Daoy (cell line): Measurements from ENCODE around the gene SLC9A7. TPM values are rescaled to one million over a fixed set of nuclear protein-coding genes. Genes with fewer than 3 reads are reported as not detected.
A peak's percentile ranks its signal among the peaks of the same experiment; 100 is the strongest.

Experiments
- DNase-seq: peaks from one replicate; pipeline ENCODE4 v3.0.0-alpha.2; 2015; ENCODE audit warnings: low read depth
- total RNA-seq: library from RNA; depleted of rRNA; stranded (reverse); fragments of >200 nt; shearing (Covaris generic); gene quantifications from 2 replicates; pipeline ENCODE4 v1.2.3, GENCODE V29; 2014

Gene SLC9A7
- total RNA-seq, 1 experiment from 2014 or later: 13.1 TPM

DNA sequence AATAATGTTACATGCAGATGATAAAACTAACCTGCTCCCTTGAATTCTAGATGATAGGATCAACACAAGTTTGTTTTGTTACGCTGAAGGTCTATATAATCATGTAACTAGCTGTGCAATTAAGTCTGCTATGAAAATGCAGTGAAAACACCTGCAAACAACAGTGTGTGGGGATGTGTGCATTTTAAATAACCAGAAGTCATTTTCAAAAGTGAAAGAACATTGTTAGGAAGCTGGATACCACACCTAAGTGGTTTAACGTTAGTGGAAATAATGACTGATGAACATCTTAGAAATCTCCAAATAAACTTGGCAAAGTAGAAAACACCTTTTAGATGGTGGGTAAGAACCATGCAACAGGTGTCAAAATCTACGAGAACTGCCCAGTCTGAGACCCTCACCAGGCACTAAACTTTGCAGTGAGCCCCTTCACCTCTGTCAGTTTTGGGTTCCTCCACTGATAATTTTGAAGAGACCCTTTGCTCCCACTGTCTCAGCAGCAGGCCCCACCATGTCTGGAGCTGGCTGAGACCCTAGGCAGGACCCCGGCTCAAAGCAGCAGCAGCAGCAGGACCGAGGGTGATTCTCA is 148.8 kb downstream of the SLC9A7 start:
- DNase-seq: no peak

DNA sequence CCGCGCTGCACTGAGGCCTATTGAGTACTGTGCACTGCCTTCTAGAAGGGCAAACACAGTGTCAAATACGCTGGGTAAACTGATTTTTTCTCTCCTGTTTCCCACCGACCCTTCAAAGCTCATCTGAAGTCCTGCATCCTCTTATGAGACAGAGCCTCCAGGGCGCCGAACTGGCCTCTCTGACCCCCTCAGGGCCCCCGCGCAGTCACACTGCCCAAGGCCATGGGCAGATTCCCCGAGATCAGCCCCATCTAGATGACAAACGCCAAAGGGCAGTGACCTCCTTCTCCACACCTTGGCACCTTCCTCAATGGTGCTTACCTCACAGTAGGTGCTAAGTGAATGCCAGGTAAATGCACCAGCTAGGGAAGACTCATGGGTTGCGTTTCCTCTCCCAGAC is 151.0 kb downstream of the SLC9A7 start:
- DNase-seq: no peak

DNA sequence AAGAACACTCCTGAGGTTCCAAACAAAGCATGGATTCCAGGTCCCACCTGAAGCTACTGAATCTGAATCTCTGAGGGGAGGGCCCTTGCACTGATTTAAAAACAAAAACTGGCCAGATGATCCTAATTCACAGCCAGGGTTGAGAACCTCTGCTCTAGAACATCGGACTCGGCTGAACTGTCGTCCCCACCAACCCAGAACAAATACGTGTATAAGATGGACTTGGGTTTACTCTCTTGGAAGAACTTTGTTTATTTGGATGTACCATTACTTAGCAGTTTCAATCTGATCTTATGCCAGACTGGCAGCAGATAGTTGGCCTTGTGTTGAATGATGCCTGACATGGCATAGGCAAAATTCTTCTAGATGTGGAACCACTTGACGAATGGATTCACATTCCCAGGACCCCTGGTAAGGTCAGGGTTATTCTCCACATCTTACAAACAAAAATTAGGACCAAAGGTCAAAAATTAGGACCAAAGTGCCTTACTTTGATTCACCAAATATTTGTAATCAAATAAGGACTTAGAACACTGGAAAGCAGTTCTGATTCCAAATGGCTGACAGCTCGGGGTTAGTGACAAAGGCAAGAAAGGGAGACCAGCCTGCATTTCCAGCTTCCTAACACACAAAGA is 156.3 kb downstream of the SLC9A7 start:
- no peak for DNase-seq

DNA sequence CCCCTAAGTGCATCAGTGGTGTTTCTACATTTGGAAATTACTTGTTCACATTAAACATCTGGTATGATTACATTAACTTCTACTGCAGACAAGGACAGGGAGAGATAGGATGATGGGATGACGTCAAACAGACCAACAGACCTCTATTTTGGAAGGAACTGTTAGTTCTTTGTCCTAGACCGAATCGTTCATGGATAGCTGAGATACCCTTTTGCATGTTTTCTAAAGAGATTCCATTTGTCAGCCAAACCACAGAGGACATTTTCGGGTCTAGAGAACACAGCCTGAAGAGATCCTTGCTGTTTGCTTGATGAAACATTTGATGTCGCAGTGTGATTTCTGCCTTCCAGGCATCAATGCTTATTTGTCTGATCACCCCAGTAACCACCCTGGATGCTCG is 157.6 kb downstream of the SLC9A7 start:
- DNase-seq: no peak

DNA sequence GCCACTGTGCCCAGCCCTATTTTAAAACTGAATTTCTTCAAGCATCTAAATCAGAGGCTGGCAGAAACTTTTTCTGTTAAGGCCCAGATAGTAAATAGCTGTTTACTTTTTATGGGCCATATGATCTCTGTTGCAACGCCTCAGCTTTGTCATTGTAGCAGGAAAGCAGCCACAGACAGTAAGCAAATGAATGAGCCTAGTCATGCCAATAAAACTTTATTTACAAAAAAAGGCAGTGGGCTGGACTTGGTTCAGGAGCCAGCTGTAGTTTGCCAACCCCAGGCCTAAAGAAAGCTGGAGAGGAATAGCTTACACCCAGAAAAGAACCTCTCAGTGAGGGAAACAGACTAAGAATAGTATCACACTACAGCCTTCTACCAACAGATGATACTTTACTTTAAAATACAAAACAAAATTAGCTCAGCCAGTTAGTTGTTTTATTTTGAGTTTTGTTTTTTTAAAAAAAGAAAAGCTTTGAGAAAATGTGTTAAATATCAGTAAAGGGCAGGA is 159.8 kb downstream of the SLC9A7 start:
- no peak for DNase-seq

DNA sequence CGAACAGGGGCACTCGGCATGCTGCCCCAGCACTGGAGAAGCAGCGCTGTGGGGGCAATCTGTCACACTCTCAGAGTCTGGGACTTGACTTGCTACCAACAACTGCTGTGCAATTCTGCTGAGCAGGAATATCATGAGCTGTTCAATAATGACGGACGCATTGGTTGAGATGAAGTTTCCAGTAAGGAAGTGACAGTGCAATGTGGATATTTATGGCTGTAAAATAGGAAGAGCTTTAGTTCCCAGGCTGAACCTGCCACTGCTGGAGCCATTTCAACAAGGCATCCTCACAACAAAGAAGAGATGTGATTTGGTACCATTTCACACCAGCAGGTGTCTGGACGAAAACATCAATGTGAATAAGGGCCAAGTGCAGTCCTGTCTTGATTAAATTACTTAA is 161.1 kb downstream of the SLC9A7 start:
- no peak for DNase-seq

DNA sequence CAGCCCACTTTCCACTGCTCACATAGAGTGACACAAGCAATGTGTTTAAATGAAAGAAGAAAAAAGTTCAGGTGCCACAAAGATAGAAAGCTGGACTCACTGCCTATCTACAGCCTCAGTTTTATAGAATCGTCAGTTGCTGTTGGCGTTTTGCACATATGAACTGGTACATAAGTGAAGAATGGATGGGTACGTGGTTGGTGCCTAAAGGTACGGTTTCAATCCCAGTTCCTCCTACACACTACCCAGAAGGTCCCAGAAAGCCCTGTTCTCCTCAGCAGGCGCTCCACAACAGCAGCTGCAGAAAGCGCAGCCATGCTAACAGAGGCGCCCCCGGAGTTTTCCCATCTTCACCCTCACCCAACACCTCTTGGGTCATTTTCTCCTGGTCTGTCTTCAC is 161.7 kb downstream of the SLC9A7 start:
- DNase-seq: no peak

DNA sequence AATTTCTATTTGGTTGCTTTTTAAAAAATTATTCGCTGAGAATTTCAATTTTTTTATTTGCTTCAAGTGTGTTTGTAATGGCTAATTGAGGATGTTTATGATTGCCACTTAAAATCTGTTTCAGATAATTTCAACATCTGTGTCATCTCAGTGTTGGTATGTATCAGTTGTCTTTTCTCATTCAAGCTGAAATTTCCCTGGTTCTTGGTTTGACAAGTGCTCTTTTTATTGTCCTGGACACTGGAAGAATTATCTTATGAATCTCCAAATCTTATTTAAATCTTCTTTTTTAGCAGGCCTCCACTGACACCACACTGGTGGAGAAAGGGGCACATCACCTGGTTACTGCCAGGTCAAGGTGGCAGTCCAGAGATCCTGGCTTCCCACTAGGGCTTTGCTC is 163.8 kb downstream of the SLC9A7 start:
- DNase-seq: no peak

DNA sequence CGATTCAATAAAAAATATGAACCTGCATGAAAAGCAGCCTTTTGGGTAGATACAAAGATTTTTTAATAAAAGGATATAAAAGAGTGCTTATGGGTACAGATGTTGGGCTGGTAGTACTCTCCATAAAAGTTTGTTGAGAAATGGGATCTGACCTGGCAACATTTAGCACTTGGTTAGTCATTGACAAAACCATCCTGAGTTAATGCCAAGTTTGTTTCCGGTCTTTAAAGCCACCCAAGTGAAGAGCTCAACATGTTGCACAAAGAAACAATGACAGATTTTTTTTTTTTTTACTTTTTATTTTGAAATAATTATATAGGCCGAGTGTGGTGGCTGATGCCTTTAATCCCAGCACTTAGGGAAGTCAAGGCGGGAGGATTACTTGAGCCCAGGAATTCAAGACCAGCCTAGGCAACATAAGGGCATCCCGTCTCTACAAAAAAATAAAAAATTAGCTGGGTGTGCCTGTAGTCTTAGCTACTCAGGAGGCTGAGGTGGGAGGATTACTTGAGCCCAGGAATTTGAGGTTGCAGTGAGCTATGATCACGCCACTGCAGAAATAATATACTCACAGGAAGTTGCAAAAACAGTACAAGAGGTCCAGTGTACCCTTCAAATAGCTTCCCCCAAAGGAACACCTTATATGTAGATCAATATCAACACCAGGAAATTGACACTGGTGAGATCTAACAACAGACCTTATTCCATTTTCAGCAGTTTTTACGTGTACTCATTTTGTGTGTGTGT is 168.8 kb downstream of the SLC9A7 start:
- DNase-seq: peak; percentile 35

DNA sequence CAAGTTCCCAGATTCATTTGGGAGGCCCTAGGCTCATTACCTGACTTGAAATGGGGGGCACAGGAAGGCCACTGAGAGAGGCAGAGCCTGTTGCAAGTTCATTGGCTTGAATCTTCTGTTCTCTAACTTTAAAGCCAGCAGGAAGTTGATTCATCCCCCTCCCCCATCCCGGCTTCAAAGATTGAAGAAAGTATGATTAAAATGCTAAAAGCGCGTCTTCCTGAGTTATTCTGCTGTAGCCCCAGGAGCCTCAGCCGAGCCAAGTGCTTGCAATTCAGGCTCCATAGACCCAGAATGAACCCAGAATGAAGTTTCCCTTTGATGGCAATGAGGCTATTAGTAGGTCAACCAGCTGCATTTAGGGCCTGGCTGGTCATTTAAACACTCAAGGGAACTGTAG is 170.7 kb downstream of the SLC9A7 start:
- DNase-seq: peak; percentile 12

DNA sequence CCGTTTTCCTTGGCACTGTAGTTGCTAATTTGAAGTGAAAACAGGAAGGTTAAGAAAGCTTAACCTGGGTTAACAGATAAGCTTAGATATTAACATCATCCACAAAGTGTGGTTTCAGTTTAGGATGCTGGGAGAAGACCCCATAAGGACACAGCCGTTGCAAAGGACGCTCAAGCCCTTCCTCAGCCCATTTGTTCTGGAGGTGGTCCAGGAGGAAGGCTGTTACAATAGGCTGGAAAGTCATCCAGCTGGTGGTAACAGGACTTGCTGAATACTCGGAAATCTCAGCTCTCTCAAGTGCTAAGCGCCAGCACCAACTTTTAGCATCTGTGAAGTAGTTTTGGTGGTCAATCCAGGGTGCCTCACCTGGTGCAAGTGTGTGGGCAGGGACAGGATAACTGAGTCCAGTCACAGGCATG is 171.2 kb downstream of the SLC9A7 start:
- no peak for DNase-seq

DNA sequence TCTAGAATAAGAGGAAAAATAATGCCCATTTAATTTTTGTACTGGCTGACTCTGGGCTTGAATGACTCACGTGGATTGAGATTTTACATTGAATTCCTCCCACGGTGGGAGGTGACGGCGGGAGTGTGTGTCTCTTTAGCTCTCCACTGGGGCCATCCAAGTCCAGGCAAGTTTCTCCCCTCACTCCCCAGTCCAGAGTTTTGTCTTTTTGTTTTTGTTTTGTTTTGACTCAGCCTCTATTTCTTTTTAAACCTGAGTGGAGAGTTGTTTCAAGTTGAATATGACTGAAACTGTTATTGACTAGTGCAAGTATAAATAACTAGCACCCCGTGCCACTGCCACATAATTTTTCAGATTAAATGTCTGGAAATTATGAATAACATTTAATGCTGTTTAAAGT is 171.8 kb downstream of the SLC9A7 start:
- peak; percentile 21 for DNase-seq

DNA sequence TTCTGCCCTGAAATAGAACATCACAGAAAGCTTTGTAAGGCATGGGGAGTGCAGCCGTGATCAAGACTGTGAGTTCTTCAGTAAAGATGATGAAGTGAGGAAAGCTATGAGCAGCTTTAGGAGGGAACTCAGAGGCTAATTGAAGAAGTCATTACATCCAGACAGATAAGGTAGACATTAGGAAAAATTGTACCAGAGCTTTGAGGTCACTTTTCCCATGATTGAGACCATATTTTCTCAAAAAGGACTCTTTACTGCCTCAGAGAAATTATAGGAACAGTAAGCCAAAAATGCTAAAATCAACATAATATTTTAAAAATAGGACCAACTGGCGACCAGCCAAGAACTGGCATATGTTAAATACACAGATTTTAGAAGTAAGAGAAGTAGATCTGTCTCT is 174.2 kb downstream of the SLC9A7 start:
- no peak for DNase-seq

DNA sequence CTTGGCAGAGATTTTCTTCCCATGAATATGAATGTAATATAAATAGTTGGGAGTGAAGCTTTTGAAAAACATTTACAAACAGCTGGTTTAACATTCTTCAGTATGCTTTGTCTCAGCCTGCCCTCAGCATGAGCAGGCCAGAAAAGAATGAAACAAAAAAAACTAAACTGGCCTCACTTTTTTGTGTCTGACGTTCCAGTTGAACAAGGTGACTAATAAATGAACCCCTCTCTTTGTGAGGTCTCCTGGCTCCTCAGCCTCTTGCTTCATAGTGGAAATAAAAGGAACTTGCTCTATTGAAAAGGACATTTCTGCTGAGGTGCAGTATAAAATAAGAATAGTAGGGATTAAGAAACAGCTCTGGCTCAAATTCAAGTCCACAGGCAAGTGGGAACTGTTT is 176.0 kb downstream of the SLC9A7 start:
- DNase-seq: peak; percentile 17

DNA sequence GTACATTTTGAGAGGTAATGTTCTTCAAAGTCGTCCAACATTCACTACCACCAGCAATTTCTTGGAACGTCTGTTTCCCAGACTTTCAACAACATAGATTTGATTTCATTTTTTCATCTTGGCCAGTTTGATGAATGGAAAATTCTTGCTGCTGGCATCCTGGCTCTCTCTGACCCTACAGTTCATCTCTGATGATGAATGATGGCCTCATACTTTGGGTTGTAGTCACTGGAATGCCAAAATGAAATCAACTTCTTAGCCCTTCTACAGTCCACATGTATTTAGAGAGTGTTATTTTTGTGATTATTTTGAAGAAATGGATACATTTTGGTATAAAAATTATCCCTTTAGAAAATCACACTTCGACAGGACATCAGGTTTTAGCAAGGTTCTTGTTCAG is 176.6 kb downstream of the SLC9A7 start:
- DNase-seq: peak; percentile 15

DNA sequence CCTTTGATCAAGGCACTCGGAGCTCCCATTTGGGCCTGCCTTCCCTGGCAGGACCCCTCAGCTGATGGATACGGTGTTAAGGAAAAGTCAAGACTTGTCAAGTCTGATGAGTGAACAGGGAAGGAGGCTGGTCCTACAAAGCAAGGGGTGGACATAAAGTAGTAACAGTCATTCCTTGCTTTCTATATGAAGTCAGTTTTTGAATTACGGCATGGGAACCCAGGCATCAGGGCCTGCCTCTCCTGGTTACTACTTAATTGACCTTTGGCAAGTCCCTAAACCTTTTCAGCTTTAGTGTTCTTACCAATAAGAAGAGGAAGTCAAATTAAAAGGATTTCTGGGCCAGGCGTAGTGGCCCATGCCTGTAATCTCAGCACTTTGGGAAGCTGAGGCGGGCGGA is 178.3 kb downstream of the SLC9A7 start:
- DNase-seq: no peak

DNA sequence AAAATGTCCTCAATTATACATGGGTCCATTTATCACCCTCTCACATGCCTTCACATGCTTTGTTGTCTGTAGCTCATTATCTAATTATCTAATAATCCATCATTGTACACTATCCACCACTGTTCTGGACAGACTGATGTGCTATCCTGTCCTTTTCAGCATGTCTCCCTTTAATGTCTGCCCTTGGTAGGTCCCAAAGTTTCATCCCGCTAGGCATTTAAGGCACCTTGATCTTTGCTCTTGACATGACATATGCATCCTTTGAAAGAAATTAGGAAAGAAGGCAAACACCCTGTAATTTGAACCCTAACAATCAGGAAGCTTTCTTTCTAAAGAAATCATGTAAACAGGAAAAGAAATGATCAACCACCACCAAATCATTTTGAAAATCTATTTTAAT is 179.7 kb downstream of the SLC9A7 start:
- no peak for DNase-seq

DNA sequence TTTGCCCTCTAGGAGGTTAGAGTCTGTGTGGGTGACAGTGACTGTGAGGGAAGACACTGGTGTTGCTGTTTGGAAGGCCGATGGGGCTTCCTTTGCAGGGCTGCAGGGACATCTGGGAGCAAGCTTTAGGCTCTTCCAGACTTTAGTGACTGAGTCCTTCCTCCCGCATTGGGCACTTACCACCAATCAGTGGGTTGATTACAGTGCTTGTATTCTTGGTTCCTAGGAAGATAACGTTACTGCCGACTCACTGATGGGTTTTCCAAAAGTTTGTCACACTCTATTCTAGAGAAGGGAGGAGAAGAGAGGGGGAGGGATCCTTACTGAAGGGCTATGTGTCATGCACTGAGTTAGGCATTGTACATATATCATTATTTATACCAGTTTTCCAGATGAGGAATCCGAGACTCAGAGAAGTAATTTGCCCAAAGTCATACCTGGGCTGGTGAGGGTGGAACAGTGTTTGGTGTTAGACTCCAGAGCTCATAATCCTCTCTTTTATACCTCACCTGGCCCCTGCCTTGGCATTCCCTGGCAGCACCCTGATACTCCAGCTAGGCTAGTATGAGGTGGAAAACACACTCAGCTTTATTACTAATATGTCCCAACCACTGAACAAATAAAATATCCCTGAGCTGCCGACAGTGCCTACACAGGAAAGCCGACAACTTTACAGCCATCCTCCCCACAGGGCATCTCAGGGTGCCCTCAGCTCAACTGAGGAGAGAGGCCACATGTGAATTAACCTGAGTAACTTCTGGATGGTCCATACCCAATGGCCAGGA is 181.5 kb downstream of the SLC9A7 start:
- peak; percentile 53 for DNase-seq

DNA sequence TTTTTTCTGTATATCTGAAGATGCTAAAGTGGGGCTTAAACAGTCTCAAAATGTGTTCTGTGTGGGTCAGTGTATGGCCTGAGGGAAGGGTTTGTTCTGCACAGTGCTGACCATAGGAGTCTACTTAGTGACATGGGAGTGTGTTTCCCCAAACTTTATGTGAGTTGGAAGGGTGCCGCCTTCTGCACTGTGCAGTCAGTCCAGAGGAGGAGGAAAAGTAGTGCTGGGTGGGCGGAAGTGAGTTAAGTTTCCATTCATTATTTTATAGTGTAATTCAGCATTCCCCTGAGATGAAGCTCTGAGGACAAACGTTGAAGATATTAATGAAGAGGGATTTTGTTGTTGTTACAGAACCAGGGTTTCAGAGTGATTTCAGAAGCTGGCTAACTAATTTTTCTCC is 182.5 kb downstream of the SLC9A7 start:
- peak; percentile 14 for DNase-seq

DNA sequence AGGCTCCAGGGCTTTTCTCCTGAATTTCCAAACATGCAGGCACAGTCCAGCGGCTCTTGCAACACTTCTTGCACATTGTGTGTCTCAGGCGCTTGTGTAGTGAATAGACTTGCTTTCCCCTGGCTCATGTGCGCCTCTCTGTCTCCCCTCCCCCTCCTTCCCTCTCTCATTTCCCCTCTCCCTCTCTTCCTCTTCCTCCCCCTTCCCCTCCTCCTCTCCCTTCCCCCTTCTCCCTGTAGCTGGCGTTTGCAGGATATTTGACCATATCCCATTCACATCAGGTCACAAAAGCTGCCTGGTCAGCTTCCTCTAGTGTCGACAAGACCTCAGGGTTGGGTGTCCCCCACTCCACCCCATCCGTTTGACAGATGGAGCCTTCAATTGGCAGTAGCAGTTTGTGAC is 182.9 kb downstream of the SLC9A7 start:
- no peak for DNase-seq

DNA sequence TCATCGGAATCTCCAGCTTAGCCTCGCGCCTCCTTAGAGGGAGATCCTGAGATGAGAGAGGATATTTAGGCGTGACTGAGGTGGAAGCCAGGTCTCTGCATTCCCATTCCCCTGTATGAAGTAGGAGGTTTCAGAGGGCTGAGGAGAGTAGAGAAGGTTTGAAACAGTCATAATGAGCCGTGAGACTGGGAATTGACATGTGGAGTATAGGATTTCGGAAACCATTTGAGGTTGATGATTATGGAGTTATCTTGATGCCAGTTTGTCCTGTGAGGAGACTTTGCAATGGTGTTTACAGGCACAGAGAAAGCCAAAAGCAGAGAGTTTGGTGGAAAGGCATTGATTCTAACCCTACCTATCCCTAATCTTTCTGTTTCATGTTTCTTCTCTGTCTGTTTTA is 183.3 kb downstream of the SLC9A7 start:
- DNase-seq: no peak

DNA sequence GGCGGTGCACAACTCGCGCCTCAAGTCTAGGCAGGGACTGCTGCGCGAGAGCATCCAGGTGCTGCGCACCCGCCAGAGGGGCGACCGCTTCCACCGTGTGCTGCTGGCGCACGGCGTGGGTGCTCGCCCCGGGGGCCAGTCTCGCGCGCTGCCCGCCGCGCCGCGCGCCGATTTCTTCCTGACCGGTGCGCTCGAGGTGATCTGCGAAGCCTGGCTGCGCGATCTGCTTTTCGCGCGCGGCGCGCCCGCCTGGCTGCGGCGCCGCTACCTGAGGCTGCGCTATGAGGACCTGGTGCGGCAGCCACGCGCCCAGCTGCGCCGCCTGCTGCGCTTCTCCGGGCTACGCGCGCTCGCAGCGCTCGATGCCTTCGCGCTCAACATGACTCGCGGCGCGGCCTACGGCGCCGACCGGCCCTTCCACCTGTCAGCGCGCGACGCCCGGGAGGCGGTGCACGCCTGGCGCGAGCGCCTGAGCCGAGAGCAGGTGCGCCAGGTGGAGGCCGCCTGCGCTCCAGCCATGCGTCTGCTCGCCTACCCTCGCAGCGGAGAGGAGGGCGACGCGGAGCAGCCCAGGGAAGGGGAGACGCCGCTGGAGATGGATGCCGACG is 184.0 kb downstream of the SLC9A7 start:
- DNase-seq: peak; percentile 31
